GM10248 (cell line): ENCODE data around the gene OR1S1.

Source experiments
- CTCF ChIA-PET: fragments of 300-600 bp; sonication (Branson Sonifier 250); formaldehyde crosslinking; extraction: SDS; loops from one replicate; lab custom pipeline; 2021; ENCODE audit warnings: antibody characterized with exemption; lab: Yijun Ruan, JAX
- POLR2A ChIA-PET: fragments of 350-650 bp; sonication (Branson Sonifier 250); formaldehyde crosslinking; extraction: SDS; loops from one replicate; lab custom pipeline; 2020; ENCODE audit warnings: antibody characterized with exemption; lab: Yijun Ruan, JAX
- DNase-seq: peaks from one replicate; pipeline ENCODE4 v3.0.0; 2012; ENCODE audit errors: extremely low spot score
- TF ChIP-seq, protein P1 (sequence below): IDR thresholded peaks from 2 replicates; pipeline ENCODE4 v1.5.1; 2012; ENCODE audit warnings: mild to moderate bottlenecking, low read depth; ENCODE audit errors: extremely low read depth, missing control alignments, control extremely low read depth

The OR1S1 gene

DNA sequence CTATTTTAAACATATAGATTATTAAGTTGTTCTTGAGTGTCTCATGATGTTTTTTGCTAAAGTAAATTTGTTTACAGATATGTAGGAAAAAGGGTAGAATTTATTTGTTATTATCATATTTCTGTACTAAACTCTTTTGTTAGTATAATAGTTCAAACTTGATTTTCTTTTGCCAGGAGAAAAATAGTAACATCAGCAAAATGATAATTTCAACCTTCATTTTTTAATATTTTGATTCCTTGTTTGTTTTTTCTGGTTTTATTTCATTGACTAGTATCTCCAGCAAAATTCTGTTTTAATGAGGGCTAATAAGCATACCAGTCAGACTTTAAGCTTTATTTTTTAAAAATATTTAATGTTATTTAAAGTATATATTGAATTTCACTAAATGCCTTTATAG, 4.0 kb downstream of the OR1S1 start:
- TF ChIP-seq, protein P1, sequence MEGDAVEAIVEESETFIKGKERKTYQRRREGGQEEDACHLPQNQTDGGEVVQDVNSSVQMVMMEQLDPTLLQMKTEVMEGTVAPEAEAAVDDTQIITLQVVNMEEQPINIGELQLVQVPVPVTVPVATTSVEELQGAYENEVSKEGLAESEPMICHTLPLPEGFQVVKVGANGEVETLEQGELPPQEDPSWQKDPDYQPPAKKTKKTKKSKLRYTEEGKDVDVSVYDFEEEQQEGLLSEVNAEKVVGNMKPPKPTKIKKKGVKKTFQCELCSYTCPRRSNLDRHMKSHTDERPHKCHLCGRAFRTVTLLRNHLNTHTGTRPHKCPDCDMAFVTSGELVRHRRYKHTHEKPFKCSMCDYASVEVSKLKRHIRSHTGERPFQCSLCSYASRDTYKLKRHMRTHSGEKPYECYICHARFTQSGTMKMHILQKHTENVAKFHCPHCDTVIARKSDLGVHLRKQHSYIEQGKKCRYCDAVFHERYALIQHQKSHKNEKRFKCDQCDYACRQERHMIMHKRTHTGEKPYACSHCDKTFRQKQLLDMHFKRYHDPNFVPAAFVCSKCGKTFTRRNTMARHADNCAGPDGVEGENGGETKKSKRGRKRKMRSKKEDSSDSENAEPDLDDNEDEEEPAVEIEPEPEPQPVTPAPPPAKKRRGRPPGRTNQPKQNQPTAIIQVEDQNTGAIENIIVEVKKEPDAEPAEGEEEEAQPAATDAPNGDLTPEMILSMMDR, result no peak

GRCh38 chr11:58222721-58223120, 10.2 kb downstream of the OR1S1 start:
- ChIA-PET POLR2A (no interaction called here), CTCF (no interaction called here)
- TF ChIP-seq, protein P1, result no peak
- DNase-seq, result no peak

More for the DNA sequence above, 4.0 kb downstream of the OR1S1 start:
- ChIA-PET POLR2A (no interaction called here), CTCF (no interaction called here)
- DNase-seq, result no peak

DNA sequence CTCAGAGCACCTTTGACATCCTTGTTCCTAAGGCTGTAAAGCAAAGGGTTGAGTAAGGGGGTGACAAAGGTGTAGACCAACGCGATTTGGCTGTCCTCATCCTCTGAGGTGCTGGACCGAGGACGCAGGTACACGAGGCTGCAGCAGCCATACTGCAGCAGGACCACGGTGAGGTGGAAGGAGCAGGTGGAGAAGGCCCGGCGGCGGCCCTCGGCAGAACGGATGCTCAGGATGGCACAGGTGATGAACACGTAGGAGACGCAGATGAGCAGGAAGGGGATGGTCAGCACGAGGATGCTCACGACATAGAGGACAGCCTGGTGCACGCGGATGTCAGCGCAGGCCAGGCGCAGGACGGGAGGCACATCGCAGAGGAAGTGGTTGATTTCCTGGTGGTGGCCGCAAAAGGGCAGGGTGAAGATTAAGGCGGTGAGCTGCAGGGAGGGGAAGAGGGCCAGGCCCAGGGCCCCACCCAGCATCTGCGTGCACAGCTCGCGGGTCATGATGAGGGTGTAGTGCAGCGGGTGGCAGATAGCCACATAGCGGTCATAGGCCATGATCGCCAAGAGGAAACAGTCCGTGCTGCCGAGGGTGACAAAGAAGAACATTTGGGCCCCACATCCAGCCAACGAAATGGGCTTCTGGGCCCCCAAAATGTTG, 15.6 kb downstream of the OR1S1 start:
- DNase-seq, result no peak
- TF ChIP-seq, protein P1, result no peak
- CTCF ChIA-PET, result interaction anchor here (1.4 kb wide), 1 partner anchor 10 kb away, joined by 3 read pairs; no protein-coding TSS in a partner anchor
- POLR2A ChIA-PET, result no interaction called here

DNA sequence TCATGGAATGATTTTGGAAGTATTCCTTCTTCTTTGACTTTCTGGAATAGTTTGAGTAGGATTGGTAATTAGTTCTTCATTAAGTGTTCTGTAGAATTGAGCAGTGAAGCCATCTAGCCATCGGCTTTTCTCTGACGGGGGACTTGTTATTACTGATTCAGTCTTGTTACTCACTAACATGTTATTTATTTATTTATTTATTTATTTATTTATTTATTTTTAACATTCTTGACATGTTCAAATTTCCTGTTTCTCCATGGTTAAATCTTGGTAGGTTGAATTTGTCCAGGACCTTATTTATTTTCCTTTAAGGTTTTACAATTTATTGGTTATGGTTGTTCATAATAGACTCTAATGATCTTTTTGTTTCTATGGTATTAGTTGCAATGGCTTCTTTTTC, 31.4 kb downstream of the OR1S1 start:
- no peak for DNase-seq
- ChIA-PET CTCF (no interaction called here), POLR2A (no interaction called here)
- TF ChIP-seq, protein P1, result no peak

DNA sequence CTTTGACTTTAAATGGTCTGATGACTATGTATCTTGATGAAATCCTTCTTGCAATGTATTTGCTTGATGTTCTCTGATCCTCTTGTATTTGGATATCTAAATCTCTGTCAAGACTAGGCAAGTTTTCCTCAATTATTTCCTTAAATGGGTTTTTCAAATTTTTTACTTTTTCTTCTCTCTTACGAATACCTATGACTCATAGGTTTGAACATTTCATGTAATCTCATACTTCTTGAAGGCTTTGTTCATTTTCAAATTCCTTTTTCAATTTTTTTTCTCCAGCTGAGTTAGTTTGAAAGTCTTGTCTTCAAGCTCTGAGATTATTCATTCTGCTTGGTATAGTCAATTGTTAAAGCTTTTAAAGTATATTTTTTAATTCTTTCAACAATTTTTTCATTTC, 42.4 kb downstream of the OR1S1 start:
- ChIA-PET CTCF (no interaction called here), POLR2A (no interaction called here)
- TF ChIP-seq, protein P1, result no peak
- DNase-seq, result no peak

DNA sequence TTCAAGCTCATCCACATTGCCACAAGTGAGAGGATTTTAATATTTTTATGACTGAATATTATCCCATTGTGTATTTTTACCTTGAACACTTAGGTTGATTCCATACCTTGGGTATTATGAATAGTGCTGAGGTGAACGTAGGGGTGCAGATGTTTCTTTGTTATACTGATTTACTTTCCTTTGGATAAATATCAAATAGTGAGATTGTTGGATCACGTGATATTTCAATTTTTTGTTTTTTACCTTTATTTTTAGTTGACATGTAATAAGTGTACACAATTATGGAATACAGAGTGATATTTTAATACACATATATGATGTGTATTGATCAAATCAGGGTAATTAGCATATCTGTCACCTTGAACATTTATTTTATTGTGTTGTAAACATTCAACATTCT, 47.5 kb downstream of the OR1S1 start:
- POLR2A ChIA-PET, result no interaction called here
- CTCF ChIA-PET, result no interaction called here
- TF ChIP-seq, protein P1, result no peak

More for the DNA sequence above, 47.5 kb downstream of the OR1S1 start:
- DNase-seq, result no peak
